NCI-H128 (cell line): ENCODE data around the gene PFDN4.

Source experiments
- DNase-seq: peaks from one replicate; lab custom pipeline; 2025; ENCODE audit not compliant: unreplicated experiment; lab: John Stamatoyannopoulos, UW

The PFDN4 gene

GRCh38 chr20:54200487-54201267 is 7.2 kb upstream of the PFDN4 start:
- no peak for DNase-seq

- DNase-seq = no peak
Measured at GRCh38 chr20:54201268-54201846, 6.5 kb upstream of the PFDN4 start.

GRCh38 chr20:54203281-54203680 is 4.6 kb upstream of the PFDN4 start:
- DNase-seq = no peak

DNA sequence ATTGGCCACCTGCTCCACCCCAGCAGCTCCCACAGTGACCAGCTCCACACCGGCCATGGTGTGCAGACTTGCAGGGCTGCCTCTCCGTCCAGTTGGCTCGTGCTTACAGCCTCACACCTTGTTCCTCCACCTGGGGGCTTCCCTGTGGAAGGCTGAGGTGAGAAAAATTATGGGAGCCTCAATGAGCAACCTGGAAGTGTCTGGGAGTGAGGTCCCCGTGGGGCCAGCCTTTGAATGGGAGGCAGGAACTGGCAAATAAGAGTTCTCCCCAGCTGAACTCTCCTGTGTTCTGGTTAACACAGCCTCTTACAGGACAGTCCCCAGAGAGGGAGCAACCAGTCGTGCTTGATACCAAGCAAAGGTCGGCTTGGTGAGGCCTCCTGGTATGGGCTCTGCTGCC is 3.8 kb upstream of the PFDN4 start:
- DNase-seq = no peak

DNA sequence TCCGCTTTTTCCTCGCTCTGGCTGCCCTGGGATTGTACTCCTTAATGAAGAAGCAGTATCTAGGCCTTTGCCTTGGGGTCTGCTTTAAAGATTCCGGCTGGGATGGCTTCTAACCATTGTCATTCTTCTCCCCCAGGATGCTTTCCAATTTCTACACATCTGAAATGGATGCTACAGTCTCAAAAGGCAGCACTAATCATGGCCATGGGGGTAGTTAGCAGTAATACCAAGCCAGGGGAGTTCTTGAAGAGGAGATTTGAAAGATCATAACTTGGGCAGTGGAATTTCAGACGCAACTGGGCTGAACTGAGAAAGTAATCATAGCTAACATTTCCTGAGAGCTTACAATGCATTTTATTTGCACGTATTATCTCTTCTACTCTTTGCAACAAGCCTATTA is 3.4 kb upstream of the PFDN4 start:
- no peak for DNase-seq

DNA sequence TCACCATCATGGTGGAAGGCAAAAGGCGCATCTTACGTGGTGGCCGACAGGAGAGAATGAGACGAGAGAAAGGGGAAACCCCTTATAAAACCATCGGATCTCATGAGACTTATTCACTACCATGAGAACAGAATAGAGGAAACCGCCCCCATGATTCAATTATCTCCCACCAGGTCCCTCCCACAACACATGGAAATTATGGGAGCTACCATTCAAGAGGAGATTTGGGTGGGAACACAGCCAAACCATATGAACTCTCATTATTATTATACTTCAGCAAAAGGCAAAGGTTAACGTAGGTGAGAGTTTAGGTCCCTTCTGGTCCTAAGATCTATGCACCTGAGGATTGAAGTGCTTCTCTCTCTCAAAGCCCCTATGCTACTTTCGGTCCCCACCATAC is 2.4 kb upstream of the PFDN4 start:
- DNase-seq = no peak

DNA sequence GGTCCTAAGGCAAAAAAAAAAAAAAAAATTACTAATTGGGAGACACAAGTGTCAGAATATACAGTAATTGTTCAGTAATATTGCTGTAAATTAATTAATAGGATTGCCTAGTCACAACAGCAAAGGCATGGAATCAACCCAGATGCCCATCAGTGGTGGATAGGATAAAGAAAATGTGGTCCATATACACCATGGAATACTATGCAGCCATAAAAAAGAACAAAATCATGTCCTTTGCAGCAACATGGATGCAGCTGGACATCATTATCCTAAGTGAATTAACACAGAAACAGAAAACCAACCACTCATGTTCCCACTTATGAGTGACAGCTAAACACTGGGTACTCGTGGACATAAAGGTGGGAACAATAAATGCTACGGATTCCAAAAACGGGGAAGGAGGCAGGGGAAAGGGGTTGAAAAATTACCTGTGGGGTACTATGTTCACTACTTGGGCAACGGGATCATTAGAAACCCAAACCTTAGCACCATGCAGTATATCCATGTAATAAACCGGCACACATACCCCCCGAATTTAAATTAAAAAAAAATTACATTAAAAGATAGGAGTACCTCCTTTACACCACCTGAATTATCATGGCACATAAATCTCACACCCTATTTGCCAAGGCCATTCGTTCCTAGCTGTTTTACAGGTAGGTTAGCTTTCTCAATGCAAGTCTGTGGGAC is 689 bp upstream of the PFDN4 start:
- no peak for DNase-seq

GRCh38 chr20:54208548-54209176 is 775 bp downstream of the PFDN4 start:
- DNase-seq = no peak

GRCh38 chr20:54209216-54209813 is 1.4 kb downstream of the PFDN4 start:
- DNase-seq = no peak

DNA sequence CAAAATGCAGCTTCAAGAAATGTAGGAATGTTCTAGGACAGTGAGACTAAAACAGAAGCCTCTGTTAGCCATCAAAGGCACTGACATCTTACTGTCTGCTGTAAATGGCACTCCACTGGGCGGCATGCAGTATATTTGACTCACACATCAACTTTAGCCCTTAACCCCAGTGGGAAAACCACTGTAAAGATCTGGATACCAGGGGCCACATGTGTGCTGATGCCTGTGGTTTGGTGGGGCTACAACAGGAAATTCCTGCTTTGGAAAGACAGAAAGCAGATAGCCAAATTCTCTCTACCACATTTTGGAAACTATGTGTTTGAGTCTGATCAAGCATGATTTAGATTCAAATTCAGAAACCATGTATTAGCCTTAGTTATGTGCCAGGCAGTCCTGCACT is 4.3 kb downstream of the PFDN4 start:
- DNase-seq = no peak

DNA sequence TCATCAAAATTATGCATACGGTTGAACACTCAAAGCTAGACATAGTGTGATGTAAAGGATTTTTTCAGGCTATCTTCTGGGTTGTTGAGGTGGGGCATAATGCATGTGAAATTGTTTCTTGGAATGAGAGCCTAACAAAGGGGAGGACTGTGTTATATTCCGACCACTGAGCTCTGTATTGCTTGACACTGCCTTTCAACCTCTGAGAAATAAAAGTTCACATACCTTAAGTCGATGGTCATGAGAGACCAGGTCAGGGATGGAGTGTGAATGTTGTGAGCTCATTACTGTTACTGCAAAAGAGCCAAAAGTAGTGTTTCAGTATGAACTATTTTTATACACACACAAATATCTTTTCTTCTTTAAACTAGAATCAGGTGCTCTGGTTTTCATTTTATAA is 5.0 kb downstream of the PFDN4 start:
- no peak for DNase-seq

DNA sequence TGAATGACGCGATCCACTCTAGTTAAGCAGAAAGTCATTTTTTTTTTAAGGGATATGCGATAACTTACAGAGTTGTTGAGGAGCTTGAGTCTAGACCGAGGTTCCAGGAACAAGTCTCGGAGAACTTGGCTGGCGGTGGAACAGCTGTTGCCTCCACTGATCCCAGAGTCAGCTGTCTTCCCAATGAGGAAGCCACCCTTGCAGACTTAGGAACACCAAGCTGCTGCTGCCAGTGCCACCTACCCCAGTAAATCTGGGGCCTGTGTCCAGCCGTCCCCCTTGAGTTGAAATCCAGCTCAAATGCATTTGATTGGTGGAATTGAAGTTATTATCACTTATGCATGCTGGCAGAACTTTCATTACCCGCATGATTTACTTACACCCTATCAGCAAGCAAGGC is 6.7 kb downstream of the PFDN4 start:
- no peak for DNase-seq

GRCh38 chr20:54215157-54215789 is 7.4 kb downstream of the PFDN4 start:
- no peak for DNase-seq

DNA sequence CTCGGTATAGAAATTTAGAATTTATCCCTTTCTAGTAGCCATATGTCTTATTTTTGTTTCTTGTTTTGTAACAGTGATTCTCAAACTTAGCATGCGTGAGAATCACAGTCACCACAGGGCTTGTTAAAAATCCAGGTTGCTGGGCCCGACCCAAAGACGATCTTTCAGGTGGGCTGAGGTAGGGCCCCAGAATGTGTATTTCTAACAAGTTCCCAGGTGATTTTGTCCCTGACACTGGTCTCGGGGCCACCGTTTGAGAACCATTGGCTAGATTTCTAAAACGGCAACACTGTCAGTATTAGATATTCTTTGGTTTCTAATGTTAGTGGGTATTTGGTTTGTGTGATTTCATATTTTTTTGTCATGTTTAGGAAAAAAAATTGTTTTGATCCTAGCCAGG is 9.9 kb downstream of the PFDN4 start:
- no peak for DNase-seq

DNA sequence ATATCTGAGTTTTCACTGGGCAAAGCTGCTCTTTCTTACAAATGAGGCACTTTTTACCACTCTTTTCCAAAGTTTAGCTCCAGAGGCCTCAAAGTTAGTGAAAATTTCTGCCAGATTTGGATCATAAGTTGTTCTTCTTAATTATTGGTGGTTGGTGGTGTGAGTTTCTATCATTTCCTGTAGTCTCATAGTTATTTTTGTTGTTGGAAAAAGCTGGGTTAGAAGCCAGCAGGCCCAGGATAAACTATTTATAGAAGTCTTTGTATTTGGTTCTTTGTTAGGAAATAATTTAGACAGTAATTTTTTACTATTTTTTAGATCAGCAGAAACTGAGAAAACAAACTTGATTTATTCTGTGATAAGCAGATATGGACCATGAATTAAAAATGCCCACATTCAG is 10.6 kb downstream of the PFDN4 start:
- DNase-seq = no peak

DNA sequence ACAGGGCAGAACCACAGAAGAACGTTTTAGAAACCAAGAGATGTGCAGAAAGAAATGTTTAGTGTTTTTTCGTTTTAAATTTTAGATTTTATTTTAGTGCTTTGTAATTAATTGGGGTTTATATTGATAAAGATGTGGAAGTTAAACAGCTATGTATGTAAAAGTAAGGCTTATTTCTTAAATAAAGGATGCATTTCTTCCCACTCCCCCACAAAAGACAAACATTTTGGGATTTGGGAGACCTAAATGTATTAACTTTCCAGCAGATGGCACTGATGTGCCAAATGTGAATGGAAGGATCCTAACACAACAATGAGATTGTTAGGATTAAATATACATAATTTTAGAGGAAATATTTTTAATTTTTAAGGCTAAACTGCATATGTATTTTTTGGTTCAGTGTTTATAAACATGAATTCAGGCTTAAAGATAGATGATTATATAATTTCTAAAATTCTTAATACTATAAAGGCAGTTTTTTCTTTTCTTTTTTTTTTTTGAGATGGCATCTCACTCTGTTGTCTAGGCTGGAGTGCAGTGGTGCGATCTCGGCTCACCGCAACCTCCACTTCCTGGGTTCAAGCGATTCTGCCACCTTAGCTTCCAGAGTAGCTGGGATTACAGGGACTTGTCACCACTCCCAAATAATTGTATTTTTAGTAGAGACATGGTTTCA is 12.0 kb downstream of the PFDN4 start:
- DNase-seq = no peak

- no peak for DNase-seq
Measured at GRCh38 chr20:54220722-54221121, 12.8 kb downstream of the PFDN4 start.

DNA sequence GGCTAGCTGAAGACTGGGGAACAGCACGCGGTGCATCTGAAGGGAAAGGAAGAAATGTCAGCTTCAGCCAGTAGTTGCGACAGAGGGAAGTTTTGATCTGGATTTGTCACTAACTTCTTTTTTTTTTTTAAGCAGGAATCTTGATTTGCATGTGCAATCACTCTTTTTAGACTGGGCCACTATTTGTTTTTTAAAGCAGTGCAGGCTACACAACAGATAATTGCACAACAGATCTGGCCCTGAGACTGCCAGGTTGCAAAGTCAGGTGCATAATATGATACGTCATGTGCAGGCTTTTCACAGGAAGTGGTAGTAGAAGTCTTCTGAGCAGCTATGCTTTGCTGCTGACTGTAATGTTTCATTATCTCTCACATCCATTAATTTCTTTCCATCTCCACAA is 13.5 kb downstream of the PFDN4 start:
- no peak for DNase-seq

DNA sequence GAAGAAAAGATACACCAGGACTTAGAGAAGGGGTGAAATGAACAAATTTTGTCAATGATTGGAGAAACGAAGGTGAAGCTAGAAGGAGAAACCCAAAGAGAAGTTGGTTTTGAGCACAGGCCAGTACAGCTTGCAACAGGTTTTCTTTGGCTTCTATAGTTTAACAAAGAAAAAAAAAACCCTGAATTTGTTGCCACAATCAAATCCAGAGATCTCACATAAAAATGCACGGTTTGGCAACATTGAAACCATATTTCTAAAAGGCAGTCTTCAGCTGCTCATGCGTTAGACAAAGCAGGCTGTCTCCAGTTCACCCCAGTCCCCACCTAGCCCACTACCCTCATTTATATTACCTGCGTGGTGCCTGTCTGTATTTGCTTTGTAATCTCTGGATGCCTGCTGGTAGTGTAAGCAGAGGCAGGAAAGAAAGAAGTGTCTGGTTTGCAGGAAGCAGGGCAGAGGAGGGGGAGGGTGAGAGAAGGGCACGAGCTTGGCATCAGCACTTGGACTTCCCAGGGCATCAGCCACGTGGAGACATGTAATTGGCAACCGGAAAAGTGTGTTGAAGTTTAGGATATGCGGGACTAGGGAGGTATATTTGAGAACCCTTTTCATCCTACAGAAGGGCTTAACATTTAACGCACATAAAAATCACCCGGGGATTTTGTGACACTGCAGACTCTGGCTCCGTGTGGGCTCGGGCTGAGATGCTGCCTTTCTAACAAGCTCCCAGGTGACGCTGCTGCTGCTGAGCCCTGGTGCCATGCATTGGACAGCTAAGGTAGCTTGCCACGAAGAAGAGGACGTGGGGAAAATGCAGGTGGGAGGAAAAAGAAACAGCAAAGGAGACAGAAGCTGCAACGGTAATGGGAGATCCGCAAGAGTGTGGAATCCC is 14.4 kb downstream of the PFDN4 start:
- no peak for DNase-seq

GRCh38 chr20:54223285-54223684 is 15.4 kb downstream of the PFDN4 start:
- no peak for DNase-seq
